Karpas-422 (cell line): ENCODE results near the gene KRT9. TPM values are rescaled to one million over a fixed set of nuclear protein-coding genes. Genes with fewer than 3 reads are reported as not detected.

Experiments
- DNase-seq: peaks from one replicate; pipeline ENCODE4 v3.0.0-alpha.2; 2015
- H2AFZ ChIP-seq: fragments of 200-600 bp; sonication (generic); 2 replicates; pipeline ENCODE4 v1.6.1; 2014; ENCODE audit warnings: antibody characterized with exemption, low read length, mixed read lengths
- H3K27ac ChIP-seq: fragments of 200-600 bp; sonication (generic); 2 replicates; pipeline ENCODE4 v1.5.1; 2014; ENCODE audit warnings: mild to moderate bottlenecking, low read length, moderate library complexity
- H3K27me3 ChIP-seq: fragments of 200-600 bp; sonication (generic); 2 replicates; pipeline ENCODE4 v1.6.1; 2014; ENCODE audit warnings: low read length, mixed read lengths
- H3K36me3 ChIP-seq: fragments of 200-600 bp; sonication (generic); 2 replicates; pipeline ENCODE4 v1.6.1; 2014; ENCODE audit warnings: low read length, mixed read lengths; ENCODE audit not compliant: insufficient read depth
- H3K4me1 ChIP-seq: fragments of 200-600 bp; sonication (generic); 2 replicates; pipeline ENCODE4 v1.6.1; 2014; ENCODE audit warnings: mild to moderate bottlenecking, low read length, mixed read lengths
- H3K4me2 ChIP-seq: fragments of 200-600 bp; sonication (generic); 2 replicates; pipeline ENCODE4 v1.6.1; 2014; ENCODE audit warnings: low read length, low read depth, mild to moderate bottlenecking; ENCODE audit not compliant: poor library complexity, severe bottlenecking
- H3K4me3 ChIP-seq: fragments of 200-600 bp; sonication (generic); 2 replicates; pipeline ENCODE4 v1.5.1; 2014; ENCODE audit warnings: mild to moderate bottlenecking, antibody characterized with exemption, low read length, mixed read lengths
- H3K79me2 ChIP-seq: fragments of 200-600 bp; sonication (generic); 2 replicates; pipeline ENCODE4 v1.6.1; 2014; ENCODE audit warnings: mild to moderate bottlenecking, low read length, mixed read lengths
- H3K9ac ChIP-seq: fragments of 200-600 bp; sonication (generic); 2 replicates; pipeline ENCODE4 v1.6.0; 2014; ENCODE audit warnings: low read length
- H3K9me2 ChIP-seq: fragments of 200-600 bp; sonication (generic), shearing (Covaris generic); replicated peaks from 2 replicates; pipeline ENCODE4 v1.6.0; 2014; ENCODE audit warnings: mild to moderate bottlenecking, low read length, moderate library complexity; ENCODE audit not compliant: insufficient read depth
- H3K9me3 ChIP-seq: fragments of 300-700, 200-600 bp; sonication (generic); 2 replicates; pipeline ENCODE4 v1.6.1; 2014; ENCODE audit warnings: low read length, mixed read lengths
- H4K20me1 ChIP-seq: fragments of 200-600 bp; sonication (generic); 2 replicates; pipeline ENCODE4 v1.6.1; 2014; ENCODE audit warnings: mild to moderate bottlenecking, antibody characterized with exemption, low read length, low read depth; ENCODE audit not compliant: insufficient read depth
- total RNA-seq: library from RNA; depleted of rRNA; stranded (reverse); fragments of >200 nt; shearing (Covaris generic); gene quantifications from 2 replicates; pipeline ENCODE4 v1.2.3, GENCODE V29; 2014; ENCODE audit warnings: low replicate concordance; rRNA removed

KRT9 gene
- total RNA-seq, 1 experiment from 2014 or later = not detected

DNA sequence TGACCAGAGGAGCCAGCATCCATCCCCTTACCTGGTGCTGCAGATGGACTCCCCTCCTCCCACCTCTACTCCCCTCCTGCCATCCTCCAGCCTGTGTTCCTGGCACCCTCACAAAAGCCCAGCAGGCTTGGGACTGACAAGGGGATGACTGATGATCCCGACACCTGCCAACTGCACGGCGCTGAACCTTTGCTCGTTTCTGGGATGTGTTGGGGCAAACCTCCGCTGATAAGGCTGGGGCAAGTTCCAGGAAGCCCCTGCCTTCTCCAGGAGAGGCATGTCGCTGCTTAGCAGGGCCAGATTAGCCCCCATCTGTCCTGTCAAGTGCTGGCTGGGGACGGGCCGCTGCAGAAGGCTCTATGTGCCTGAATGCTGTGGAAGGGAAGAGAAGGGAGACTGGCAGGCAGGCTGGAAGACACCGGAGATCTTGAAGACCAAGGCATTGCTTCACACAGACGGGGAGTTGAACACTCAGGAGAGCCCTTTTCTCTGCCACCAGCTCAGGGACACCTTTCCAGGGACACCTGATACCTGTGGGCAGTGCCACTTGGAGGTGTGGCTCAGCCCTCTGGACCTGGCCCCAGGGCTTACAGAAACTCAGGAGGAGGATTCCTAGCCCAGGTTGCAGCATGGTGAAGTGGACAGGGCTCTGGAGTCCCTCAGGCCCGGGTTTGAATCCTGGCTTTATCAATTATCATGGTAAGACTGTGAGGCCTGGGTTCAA, 52.2 kb downstream of the KRT9 start:
- no peaks in the 10 kb centered on the region for H3K9me2 ChIP-seq
- H3K36me3 ChIP-seq = no peaks in the 10 kb centered on the region
- no peak overlapping the region for H3K4me2 ChIP-seq
- no peaks in the 10 kb centered on the region for H3K27me3 ChIP-seq
- no peaks in the 10 kb centered on the region for H3K4me1 ChIP-seq
- H3K9ac ChIP-seq = no peak overlapping the region
- H3K27ac ChIP-seq = no peak overlapping the region
- H3K79me2 ChIP-seq = no peaks in the 10 kb centered on the region
- no peaks in the 10 kb centered on the region for H3K9me3 ChIP-seq
- H3K4me3 ChIP-seq = no peak overlapping the region
- H2AFZ ChIP-seq = no peak overlapping the region
- DNase-seq = no peak
- no peaks in the 10 kb centered on the region for H4K20me1 ChIP-seq

DNA sequence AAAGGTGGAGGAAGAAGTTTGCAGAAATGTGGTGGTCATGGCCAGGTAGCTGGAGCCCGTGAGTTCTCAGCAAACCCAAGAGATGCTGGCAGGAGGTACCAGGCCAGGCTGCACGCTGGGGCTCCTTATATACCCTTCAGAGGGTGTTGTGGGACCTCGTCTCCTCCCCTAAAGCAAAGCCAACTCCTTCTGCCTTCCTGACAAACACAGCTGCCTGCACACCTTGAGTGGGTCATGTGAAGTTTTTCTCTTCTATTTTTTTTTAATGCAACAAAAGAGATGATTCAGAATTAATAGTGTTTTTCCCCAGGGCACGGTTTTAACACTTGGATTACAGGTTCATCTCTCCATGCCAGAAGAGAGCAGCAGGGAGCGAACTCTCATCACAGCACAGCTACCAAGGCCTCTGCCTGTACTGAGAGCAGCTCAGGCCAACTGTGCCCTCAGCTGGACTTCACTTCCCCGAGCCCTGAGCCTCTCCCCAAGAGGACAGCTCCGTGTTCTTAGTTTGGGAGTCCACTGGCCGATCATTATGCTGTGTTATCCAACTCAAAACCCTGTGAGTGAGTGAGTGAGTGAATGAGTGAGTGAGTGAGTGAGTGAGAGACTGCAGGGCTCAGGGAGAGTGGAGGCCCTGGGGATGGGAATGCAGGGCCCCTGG, 52.9 kb downstream of the KRT9 start, which contains the start of gene KRT15:
KRT15 (minus strand) TSS at position 102 of the 661 bp plus-strand sequence; CDS start at position 39, 63 bp downstream.
- no peaks in the 10 kb centered on the region for H3K79me2 ChIP-seq
- H2AFZ ChIP-seq = no peak within 1 kb of the TSS
- no peaks in the 10 kb centered on the region for H3K9me2 ChIP-seq
- H3K27me3 ChIP-seq = no peaks in the 10 kb centered on the region
- H4K20me1 ChIP-seq = no peaks in the 10 kb centered on the region
- H3K36me3 ChIP-seq = no peaks in the 10 kb centered on the region
- DNase-seq = no peak
- H3K9me3 ChIP-seq = no peaks in the 10 kb centered on the region
- H3K4me1 ChIP-seq = no peaks in the 10 kb centered on the region
- no peak within 1 kb of the TSS for H3K4me2 ChIP-seq
- no peak within 1 kb of the TSS for H3K4me3 ChIP-seq
- no peak within 1 kb of the TSS for H3K27ac ChIP-seq
- no peak within 1 kb of the TSS for H3K9ac ChIP-seq

DNA sequence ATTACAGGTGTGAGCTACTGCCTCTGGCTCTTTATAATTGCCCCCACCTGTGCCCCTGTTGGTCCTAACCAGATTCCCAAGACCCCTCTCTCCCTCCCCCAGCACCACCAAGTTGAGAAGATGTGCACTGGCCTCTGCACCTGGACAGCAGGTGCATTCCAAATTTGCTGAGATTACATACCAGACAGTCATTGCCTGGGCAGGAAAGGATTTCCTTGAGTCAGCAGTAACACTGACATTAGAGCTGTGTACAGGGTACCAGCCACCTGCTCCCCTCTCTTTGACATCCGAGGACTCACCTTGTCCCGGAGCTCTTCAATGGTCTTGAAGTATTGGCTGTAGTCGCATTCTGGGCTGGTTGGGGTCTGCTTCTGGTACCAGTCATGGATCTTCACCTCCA, 53.8 kb downstream of the KRT9 start:
- H3K27ac ChIP-seq = no peak overlapping the region
- H4K20me1 ChIP-seq = no peaks in the 10 kb centered on the region
- H3K4me3 ChIP-seq = no peak overlapping the region
- H3K79me2 ChIP-seq = no peaks in the 10 kb centered on the region
- H3K36me3 ChIP-seq = no peaks in the 10 kb centered on the region
- no peak overlapping the region for H2AFZ ChIP-seq
- H3K27me3 ChIP-seq = no peaks in the 10 kb centered on the region
- no peaks in the 10 kb centered on the region for H3K9me2 ChIP-seq
- H3K9ac ChIP-seq = no peak overlapping the region
- H3K4me1 ChIP-seq = no peaks in the 10 kb centered on the region
- H3K4me2 ChIP-seq = no peak overlapping the region
- no peak for DNase-seq
- H3K9me3 ChIP-seq = no peaks in the 10 kb centered on the region

DNA sequence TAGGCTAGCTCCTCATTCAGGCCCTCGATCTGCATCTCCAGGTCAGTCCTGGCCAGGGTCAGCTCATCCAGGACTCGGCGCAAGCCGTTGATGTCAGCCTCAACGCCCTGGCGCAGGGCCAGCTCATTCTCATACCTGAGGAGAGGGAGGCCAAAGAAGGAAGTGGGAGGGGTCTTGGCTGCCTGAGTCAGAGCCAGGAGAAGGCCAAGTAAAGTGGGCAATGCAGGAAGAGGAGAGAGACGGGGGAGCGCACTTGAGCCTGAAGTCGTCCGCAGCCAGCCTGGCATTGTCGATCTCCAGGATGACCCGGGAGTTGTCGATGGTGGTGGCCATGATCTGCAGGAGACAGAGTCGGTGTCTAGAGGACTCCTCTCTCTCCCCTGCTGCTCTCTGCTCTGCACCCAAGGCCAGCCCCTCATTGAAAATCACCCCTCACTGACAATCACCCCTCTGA, 55.0 kb downstream of the KRT9 start:
- Histone ChIP-seq H3K9me2 (no peaks in the 10 kb centered on the region), H4K20me1 (no peaks in the 10 kb centered on the region), H3K4me1 (no peaks in the 10 kb centered on the region), H3K9me3 (no peaks in the 10 kb centered on the region), H3K36me3 (no peaks in the 10 kb centered on the region), H3K27me3 (no peaks in the 10 kb centered on the region), H3K9ac (no peak overlapping the region), H3K79me2 (no peaks in the 10 kb centered on the region), H2AFZ (no peak overlapping the region), H3K4me3 (no peak overlapping the region), H3K4me2 (no peak overlapping the region), H3K27ac (no peak overlapping the region)
- DNase-seq = no peak

DNA sequence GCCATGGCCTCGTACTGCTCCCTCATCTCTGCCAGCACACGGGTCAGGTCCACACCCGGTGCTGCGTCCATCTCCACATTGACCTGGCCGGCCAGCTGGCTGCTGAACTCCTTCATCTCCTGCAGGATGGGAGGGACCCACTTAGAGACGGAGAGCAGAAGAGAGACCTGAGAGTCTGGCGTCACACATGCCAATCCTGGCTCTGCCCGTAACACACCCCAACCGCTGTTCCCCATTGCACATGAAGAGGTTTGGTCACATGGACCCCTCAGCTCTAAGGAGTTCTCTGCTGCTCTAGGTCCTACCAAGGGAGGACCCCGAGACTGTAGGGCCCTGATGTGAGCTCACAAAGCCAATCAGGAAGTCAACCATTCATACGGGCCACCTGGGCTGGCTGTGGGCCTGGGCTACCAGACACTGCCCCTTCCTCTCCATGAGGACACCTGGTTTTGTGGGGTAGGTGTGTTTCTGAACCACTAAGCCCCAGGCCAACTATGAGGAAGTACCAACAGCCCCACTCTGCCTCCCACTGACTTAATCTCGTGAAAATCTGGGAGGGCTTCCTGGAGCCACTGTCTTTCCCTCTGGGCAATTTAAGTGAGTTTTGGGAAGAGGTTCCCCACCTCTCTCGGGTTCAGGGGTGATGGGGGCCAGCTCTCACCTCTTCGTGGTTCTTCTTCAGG, 55.6 kb downstream of the KRT9 start:
- no peak overlapping the region for H3K27ac ChIP-seq
- H3K4me3 ChIP-seq = no peak overlapping the region

More for the DNA sequence above, 55.6 kb downstream of the KRT9 start:
- Histone ChIP-seq H3K79me2 (no peaks in the 10 kb centered on the region), H2AFZ (no peak overlapping the region), H3K27me3 (no peaks in the 10 kb centered on the region), H3K9me3 (no peaks in the 10 kb centered on the region), H3K4me1 (no peaks in the 10 kb centered on the region), H3K9ac (no peak overlapping the region), H4K20me1 (no peaks in the 10 kb centered on the region), H3K36me3 (no peaks in the 10 kb centered on the region), H3K9me2 (no peaks in the 10 kb centered on the region), H3K4me2 (no peak overlapping the region)
- DNase-seq = no peak

Other genes starting within 250 kb of the KRT9 start
- not detected in 2 replicates for gene KRT33A, start 221.2 kb downstream of the KRT9 start, total RNA-seq
- gene KRT33B, start 202.2 kb downstream of the KRT9 start, total RNA-seq = not detected in 2 replicates
- gene KRT34, start 189.8 kb downstream of the KRT9 start, total RNA-seq = not detected in 2 replicates
- not detected in 2 replicates for gene KRT31, start 174.5 kb downstream of the KRT9 start, total RNA-seq
- gene KRT37, start 147.5 kb downstream of the KRT9 start, total RNA-seq = not detected in 2 replicates
- gene KRT38, start 131.1 kb downstream of the KRT9 start, total RNA-seq = not detected in 2 replicates
- gene KRT32, start 104.7 kb downstream of the KRT9 start, total RNA-seq = not detected in 2 replicates
- gene KRT35, start 90.9 kb downstream of the KRT9 start, total RNA-seq = not detected in 2 replicates
- not detected in 2 replicates for gene KRT36, start 82.1 kb downstream of the KRT9 start, total RNA-seq
- not detected in 2 replicates for gene KRT13, start 66.4 kb downstream of the KRT9 start, total RNA-seq
- gene KRT15, start 53.2 kb downstream of the KRT9 start, total RNA-seq = not detected in 2 replicates
- not detected in 2 replicates for gene KRT19, start 43.8 kb downstream of the KRT9 start, total RNA-seq
- gene KRT14, start 14.8 kb upstream of the KRT9 start, total RNA-seq = not detected in 2 replicates
- gene KRT16, start 40.7 kb upstream of the KRT9 start, total RNA-seq = not detected in 2 replicates
- not detected in 2 replicates for gene KRT17, start 52.5 kb upstream of the KRT9 start, total RNA-seq
- gene EIF1, start 116.8 kb upstream of the KRT9 start, total RNA-seq = 101 and 172 TPM in 2 replicates
- gene GAST, start 140.3 kb upstream of the KRT9 start, total RNA-seq = not detected in 2 replicates
- gene HAP1, start 162.6 kb upstream of the KRT9 start, total RNA-seq = 0.04 and 0.48 TPM in 2 replicates
- 102 and 133 TPM in 2 replicates for gene JUP, start 214.7 kb upstream of the KRT9 start, total RNA-seq
- 0.61 TPM in 1 of 2 replicates, not detected in the other for gene P3H4, start 239.9 kb upstream of the KRT9 start, total RNA-seq
- 0.54 and 1.9 TPM in 2 replicates for gene FKBP10, start 240.9 kb upstream of the KRT9 start, total RNA-seq